ENCODE results near the gene SNTB2. TPM values are rescaled to one million over a fixed set of nuclear protein-coding genes. Genes with fewer than 3 reads are reported as not detected.
A peak's percentile ranks its signal among the peaks of the same experiment; 100 is the strongest.

Gene SNTB2
- total and polyA plus RNA-seq, 10 donors = 1.9 to 48.5 (median 28.9) TPM

DNA sequence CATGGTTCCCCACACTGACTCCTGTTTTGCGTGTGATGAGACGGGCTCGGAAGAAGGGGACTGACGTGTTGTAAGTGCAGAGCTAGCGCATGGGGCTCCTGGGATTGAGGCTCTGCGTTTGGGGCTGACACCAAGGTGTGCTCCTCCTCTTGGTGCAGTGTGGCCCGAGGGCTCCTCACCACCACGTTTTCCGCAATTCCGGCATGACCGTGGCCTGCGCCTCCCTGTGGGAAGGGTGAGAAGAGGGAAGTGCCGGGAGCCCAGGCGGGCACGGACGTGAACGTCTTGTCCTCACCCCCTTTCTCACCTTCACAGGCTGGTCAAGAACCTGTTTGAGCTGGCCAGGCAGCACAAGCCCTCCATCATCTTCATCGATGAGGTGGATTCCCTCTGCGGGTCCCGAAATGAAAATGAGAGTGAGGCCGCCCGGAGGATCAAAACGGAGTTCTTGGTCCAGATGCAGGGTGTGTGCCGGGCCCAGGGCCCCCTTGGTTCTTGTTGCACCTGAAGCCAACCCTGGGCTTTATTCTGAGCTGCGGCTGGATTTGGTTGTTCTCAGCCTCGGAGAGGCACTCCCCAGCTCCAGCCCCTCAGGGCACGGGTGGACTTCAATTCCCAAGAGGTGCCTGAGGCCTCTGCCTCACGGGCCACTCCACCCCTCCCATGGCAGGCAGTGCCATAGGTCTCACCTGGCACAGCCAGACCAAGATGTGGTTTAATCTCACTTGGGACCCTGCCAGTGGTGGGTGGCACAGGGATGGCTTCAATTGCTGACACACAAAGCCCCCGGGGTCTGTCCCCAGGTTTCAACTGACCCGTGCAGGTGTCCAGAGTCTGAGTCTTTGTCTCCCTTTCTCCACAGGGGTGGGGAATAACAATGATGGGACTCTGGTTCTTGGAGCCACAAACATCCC, 133.1 kb downstream of the SNTB2 start:
- 89 to 95% (median 93%) methylated on average over 28 to 30 of the region's 30 CpGs for WGBS, 5 donors
- peak; percentile 68 for DNase-seq
- intact Hi-C loops (cut with DNase I; ENCODE audit: low total_unique reads) = no loop called here
- Histone ChIP-seq H3K4me1 (peaks cover 3 to 32% (median 9%) of the 10 kb centered on the region in 6 donors), H3K9me3 (no peaks in the 10 kb centered on the region), H3K27me3 (replicated peaks in 1 of 7) (no peaks in the 10 kb centered on the region), H3K36me3 (peaks cover 25 to 100% (median 96%) of the 10 kb centered on the region in 6 donors), H3K4me3 (no peak overlapping the region), H3K27ac (no peak overlapping the region)
- TF ChIP-seq POLR2A (IDR thresholded peaks at IDR 0.05) (no peak), POLR2AphosphoS5 (IDR thresholded peaks at IDR 0.05) (peak in 2 of 3 donors; percentile 19 to 40)
- TF ChIP-seq, protein P1, sequence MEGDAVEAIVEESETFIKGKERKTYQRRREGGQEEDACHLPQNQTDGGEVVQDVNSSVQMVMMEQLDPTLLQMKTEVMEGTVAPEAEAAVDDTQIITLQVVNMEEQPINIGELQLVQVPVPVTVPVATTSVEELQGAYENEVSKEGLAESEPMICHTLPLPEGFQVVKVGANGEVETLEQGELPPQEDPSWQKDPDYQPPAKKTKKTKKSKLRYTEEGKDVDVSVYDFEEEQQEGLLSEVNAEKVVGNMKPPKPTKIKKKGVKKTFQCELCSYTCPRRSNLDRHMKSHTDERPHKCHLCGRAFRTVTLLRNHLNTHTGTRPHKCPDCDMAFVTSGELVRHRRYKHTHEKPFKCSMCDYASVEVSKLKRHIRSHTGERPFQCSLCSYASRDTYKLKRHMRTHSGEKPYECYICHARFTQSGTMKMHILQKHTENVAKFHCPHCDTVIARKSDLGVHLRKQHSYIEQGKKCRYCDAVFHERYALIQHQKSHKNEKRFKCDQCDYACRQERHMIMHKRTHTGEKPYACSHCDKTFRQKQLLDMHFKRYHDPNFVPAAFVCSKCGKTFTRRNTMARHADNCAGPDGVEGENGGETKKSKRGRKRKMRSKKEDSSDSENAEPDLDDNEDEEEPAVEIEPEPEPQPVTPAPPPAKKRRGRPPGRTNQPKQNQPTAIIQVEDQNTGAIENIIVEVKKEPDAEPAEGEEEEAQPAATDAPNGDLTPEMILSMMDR (IDR thresholded peaks at IDR 0.05 in 8 of 11, conservative IDR thresholded peaks at IDR 0.05 in 3 of 11) = no peak

DNA sequence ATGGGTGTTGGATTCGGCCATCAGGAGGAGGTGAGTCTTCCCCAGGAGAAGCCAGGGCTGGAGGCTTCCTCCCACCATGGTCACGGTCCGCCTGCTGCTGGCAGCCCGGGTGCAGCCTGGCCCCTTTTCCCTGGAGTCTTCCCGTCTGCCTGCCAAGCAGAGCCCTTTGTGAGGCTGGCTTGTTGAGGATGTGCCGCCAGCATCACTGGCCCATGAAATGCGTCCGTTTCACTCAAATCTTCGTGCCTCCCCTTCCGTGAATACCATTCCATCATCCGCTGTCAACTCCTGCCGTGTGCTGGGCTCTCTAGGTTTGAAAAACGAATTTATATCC, 133.7 kb downstream of the SNTB2 start:
- TF ChIP-seq POLR2A (IDR thresholded peaks at IDR 0.05) (no peak), POLR2AphosphoS5 (IDR thresholded peaks at IDR 0.05) (peak in 2 of 3 donors; percentile 11 to 13)
- TF ChIP-seq, protein P1 (IDR thresholded peaks at IDR 0.05 in 8 of 11, conservative IDR thresholded peaks at IDR 0.05 in 3 of 11) = no peak
- Histone ChIP-seq H3K36me3 (peaks cover 25 to 100% (median 95%) of the 10 kb centered on the region in 6 donors), H3K9me3 (no peaks in the 10 kb centered on the region), H3K4me3 (no peak overlapping the region), H3K27ac (no peak overlapping the region), H3K27me3 (replicated peaks in 1 of 7) (no peaks in the 10 kb centered on the region), H3K4me1 (peaks cover 3 to 32% (median 11%) of the 10 kb centered on the region in 6 donors)
- intact Hi-C loops (cut with DNase I; ENCODE audit: low total_unique reads) = no loop called here
- WGBS, 5 donors = 89 to 96% (median 90%) methylated on average over 13 of the region's 13 CpGs
- DNase-seq = peak; percentile 41

DNA sequence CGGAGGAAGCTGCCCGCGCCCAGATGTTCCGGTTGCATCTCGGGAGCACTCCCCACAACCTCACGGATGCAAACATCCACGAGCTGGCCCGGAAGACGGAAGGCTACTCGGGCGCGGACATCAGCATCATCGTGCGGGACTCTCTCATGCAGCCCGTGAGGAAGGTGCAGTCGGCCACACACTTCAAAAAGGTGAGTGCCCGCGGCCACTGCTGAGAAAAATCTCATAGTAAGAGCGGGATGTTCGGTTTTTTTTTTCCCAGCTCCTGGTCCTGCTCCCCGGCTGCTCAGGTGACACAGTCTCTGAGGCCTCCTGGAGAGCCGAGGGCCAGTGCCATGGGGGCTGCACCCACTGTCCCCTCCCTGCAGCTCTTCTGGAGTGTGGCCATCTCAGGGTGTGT, 134.1 kb downstream of the SNTB2 start:
- Histone ChIP-seq H3K4me1 (peaks cover 3 to 32% (median 14%) of the 10 kb centered on the region in 6 donors), H3K27me3 (replicated peaks in 1 of 7) (no peaks in the 10 kb centered on the region), H3K4me3 (no peak overlapping the region), H3K27ac (no peak overlapping the region), H3K36me3 (peaks cover 24 to 100% (median 94%) of the 10 kb centered on the region in 6 donors), H3K9me3 (no peaks in the 10 kb centered on the region)
- DNase-seq = peak; percentile 60
- WGBS, 5 donors = 91 to 96% (median 94%) methylated on average over 11 to 22 of the region's 22 CpGs
- intact Hi-C loops (cut with DNase I; ENCODE audit: low total_unique reads) = no loop called here
- TF ChIP-seq POLR2A (IDR thresholded peaks at IDR 0.05) (no peak), POLR2AphosphoS5 (IDR thresholded peaks at IDR 0.05) (peak in 1 of 3 donors; percentile 59)
- TF ChIP-seq, protein P1 (IDR thresholded peaks at IDR 0.05 in 8 of 11, conservative IDR thresholded peaks at IDR 0.05 in 3 of 11) = no peak

DNA sequence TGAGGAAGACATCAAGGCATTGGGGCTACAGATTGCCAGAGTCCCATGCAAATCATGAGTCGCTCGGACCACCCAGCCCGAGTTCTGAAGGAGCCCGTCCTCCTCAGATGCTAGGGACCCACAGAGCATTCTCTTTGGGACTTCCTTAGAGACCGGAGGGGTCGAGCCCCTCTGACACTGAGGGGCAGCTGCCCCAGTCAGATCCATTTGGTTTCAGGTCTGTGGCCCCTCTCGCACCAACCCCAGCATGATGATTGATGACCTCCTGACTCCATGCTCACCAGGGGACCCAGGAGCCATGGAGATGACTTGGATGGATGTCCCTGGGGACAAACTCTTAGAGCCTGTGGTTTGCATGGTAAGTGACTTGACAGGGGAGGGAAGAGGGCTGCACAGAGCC, 135.4 kb downstream of the SNTB2 start:
- WGBS, 5 donors = 86 to 93% (median 92%) methylated on average over 3 to 7 of the region's 7 CpGs
- intact Hi-C loops (cut with DNase I; ENCODE audit: low total_unique reads) = no loop called here
- Histone ChIP-seq H3K27me3 (replicated peaks in 1 of 7) (no peaks in the 10 kb centered on the region), H3K4me1 (peaks cover 9 to 44% (median 26%) of the 10 kb centered on the region in 6 donors), H3K27ac (no peak overlapping the region), H3K9me3 (no peaks in the 10 kb centered on the region), H3K36me3 (peaks cover 16 to 100% (median 87%) of the 10 kb centered on the region in 6 donors), H3K4me3 (no peak overlapping the region)
- peak in 1 of 3 donors; percentile 13 for TF ChIP-seq POLR2AphosphoS5 (IDR thresholded peaks at IDR 0.05)
- TF ChIP-seq, protein P1 (IDR thresholded peaks at IDR 0.05 in 8 of 11, conservative IDR thresholded peaks at IDR 0.05 in 3 of 11) = no peak
- peak; percentile 58 for DNase-seq
